Measurements from ENCODE around the gene B3GAT1.

The B3GAT1 gene

GRCh38 chr11:134357545-134357839, 54.5 kb downstream of the B3GAT1 start:
- no peak for TF ChIP-seq CTCF (IDR thresholded peaks at IDR 0.05)

- no peak for TF ChIP-seq CTCF (IDR thresholded peaks at IDR 0.05)
Measured at GRCh38 chr11:134356656-134357544, 55.1 kb downstream of the B3GAT1 start.

GRCh38 chr11:134355656-134356055, 56.4 kb downstream of the B3GAT1 start:
- no peak for TF ChIP-seq CTCF (IDR thresholded peaks at IDR 0.05)

- TF ChIP-seq CTCF (IDR thresholded peaks at IDR 0.05), result no peak
Measured at GRCh38 chr11:134355136-134355535, 56.9 kb downstream of the B3GAT1 start.

- no peak for TF ChIP-seq CTCF (IDR thresholded peaks at IDR 0.05)
Measured at GRCh38 chr11:134352111-134352510, 59.9 kb downstream of the B3GAT1 start.

GRCh38 chr11:134350381-134350780, 61.7 kb downstream of the B3GAT1 start:
- TF ChIP-seq CTCF (IDR thresholded peaks at IDR 0.05), result no peak

- no peak for TF ChIP-seq CTCF (IDR thresholded peaks at IDR 0.05)
Measured at GRCh38 chr11:134349802-134350355, 62.2 kb downstream of the B3GAT1 start.
